Neural cell (in vitro differentiated cells): Measurements from ENCODE around the gene FCRLA.

Source experiments
- EZH2 ChIP-seq: fragments of 200-600, 300-800 bp; shearing (Covaris generic), sonication (generic); IDR thresholded peaks from 2 replicates; pipeline ENCODE4 v1.6.1; 2014; ENCODE audit warnings: antibody characterized with exemption, low read length, borderline replicate concordance, mild to moderate bottlenecking; ENCODE audit not compliant: insufficient read depth, poor library complexity, severe bottlenecking
- TF ChIP-seq, protein P1 (sequence below): fragments of 450-650 bp; IDR thresholded peaks from 2 replicates; pipeline ENCODE4 v1.5.1; 2014; ENCODE audit warnings: antibody characterized with exemption, mild to moderate bottlenecking, moderate library complexity; ENCODE audit not compliant: poor library complexity, severe bottlenecking
- TF ChIP-seq, protein P2 (sequence below): IDR thresholded peaks from 2 replicates; pipeline ENCODE4 v1.6.1; 2012; ENCODE audit warnings: borderline replicate concordance

DNA sequence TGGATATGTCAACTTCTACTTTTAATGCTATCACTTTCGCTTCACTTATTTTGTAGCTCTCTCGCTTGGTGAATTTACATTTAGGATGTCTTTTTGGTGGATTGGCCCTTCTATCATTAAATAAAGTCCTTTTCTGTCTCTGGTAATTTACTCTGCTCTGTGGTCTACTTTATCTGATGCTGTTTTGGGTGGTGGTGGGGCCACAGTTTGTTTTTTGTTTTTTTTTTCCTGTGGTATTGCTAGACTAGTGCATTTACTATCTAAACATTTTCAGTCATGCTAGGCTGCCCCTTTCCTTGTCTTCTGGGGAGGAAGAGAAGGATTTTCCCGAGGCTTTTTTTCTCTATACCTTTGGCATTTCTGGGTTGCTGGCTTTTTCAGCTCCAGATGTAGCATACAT, 18.1 kb upstream of the FCRLA start:
- no peak for TF ChIP-seq EZH2
- TF ChIP-seq, protein P1, sequence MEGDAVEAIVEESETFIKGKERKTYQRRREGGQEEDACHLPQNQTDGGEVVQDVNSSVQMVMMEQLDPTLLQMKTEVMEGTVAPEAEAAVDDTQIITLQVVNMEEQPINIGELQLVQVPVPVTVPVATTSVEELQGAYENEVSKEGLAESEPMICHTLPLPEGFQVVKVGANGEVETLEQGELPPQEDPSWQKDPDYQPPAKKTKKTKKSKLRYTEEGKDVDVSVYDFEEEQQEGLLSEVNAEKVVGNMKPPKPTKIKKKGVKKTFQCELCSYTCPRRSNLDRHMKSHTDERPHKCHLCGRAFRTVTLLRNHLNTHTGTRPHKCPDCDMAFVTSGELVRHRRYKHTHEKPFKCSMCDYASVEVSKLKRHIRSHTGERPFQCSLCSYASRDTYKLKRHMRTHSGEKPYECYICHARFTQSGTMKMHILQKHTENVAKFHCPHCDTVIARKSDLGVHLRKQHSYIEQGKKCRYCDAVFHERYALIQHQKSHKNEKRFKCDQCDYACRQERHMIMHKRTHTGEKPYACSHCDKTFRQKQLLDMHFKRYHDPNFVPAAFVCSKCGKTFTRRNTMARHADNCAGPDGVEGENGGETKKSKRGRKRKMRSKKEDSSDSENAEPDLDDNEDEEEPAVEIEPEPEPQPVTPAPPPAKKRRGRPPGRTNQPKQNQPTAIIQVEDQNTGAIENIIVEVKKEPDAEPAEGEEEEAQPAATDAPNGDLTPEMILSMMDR: no peak
- TF ChIP-seq, protein P2, sequence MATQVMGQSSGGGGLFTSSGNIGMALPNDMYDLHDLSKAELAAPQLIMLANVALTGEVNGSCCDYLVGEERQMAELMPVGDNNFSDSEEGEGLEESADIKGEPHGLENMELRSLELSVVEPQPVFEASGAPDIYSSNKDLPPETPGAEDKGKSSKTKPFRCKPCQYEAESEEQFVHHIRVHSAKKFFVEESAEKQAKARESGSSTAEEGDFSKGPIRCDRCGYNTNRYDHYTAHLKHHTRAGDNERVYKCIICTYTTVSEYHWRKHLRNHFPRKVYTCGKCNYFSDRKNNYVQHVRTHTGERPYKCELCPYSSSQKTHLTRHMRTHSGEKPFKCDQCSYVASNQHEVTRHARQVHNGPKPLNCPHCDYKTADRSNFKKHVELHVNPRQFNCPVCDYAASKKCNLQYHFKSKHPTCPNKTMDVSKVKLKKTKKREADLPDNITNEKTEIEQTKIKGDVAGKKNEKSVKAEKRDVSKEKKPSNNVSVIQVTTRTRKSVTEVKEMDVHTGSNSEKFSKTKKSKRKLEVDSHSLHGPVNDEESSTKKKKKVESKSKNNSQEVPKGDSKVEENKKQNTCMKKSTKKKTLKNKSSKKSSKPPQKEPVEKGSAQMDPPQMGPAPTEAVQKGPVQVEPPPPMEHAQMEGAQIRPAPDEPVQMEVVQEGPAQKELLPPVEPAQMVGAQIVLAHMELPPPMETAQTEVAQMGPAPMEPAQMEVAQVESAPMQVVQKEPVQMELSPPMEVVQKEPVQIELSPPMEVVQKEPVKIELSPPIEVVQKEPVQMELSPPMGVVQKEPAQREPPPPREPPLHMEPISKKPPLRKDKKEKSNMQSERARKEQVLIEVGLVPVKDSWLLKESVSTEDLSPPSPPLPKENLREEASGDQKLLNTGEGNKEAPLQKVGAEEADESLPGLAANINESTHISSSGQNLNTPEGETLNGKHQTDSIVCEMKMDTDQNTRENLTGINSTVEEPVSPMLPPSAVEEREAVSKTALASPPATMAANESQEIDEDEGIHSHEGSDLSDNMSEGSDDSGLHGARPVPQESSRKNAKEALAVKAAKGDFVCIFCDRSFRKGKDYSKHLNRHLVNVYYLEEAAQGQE: no peak
